K562 (cell line): ENCODE data around the gene AFF1. TPM values are rescaled to one million over a fixed set of nuclear protein-coding genes. Genes with fewer than 3 reads are reported as not detected.
A peak's percentile ranks its signal among the peaks of the same experiment; 100 is the strongest.

ENCODE experiments used
- ATAC-seq: fragments of 200-7000 bp; cut with Tn5 transposase; 3 replicates; pipeline ENCODE4 v1.9.1; 2020; ENCODE audit warnings: moderate library complexity
- BruUV-seq: library from RNA; stranded (reverse); fragments of 400-500 nt; replicated peaks from 2 replicates; lab custom pipeline; 2021; lab: Mats Ljungman, UMichigan
- CTCF ChIA-PET: fragments of 300-600 bp; formaldehyde crosslinking; extraction: SDS; loops from one replicate; lab custom pipeline; 2021; ENCODE audit warnings: low intra/inter-chr PET ratio; lab: Yijun Ruan, JAX
- POLR2A ChIA-PET: fragments of 300-600, 350-650 bp; sonication (Branson Sonifier 250); formaldehyde crosslinking; extraction: SDS; loops from one replicate; lab custom pipeline; 2021; ENCODE audit warnings: antibody characterized with exemption, inconsistent platforms; lab: Yijun Ruan, JAX
- DNase-seq, 4 experiments: peaks; one replicate each; pipeline versions ENCODE4 v3.0.0 to v3.0.0-alpha.2; 2011 to 2018; ENCODE audit warnings: low spot score in 3 of 4, mixed read lengths in 3 of 4; ENCODE audit errors: extremely low read depth in 1 of 4
- FAIRE-seq: peaks from 2 replicates; lab custom pipeline; 2011; peaks lifted over from hg19 to GRCh38; lab: Jason Lieb, UNC
- H2AFZ ChIP-seq: 2 replicates; pipeline ENCODE4 v1.6.0; 2011; ENCODE audit warnings: low read depth, low read length, control low read depth, inconsistent platforms
- H3K27ac ChIP-seq: fragments of 200-600 bp; 3 replicates; pipeline ENCODE4 v1.8.0; 2011; ENCODE audit warnings: low read depth, mild to moderate bottlenecking, control low read depth, inconsistent platforms, low read length, moderate library complexity, mixed read lengths; ENCODE audit errors: extremely low read depth
- H3K27me3 ChIP-seq, 2 experiments: fragments of 300-600 bp in 1 of 2; 2 replicates in 1 of 2; 3 replicates in 1 of 2; pipeline versions ENCODE4 v1.6.0 to v1.8.0; 2011; ENCODE audit warnings: inconsistent platforms in 2 of 2, low read length in 2 of 2, mild to moderate bottlenecking in 1 of 2, mixed read lengths in 1 of 2, moderate library complexity in 1 of 2; ENCODE audit not compliant: control insufficient read depth in 2 of 2, insufficient read depth in 2 of 2
- H3K36me3 ChIP-seq: fragments of 300-600 bp; 3 replicates; pipeline ENCODE4 v1.8.0; 2011; ENCODE audit warnings: mild to moderate bottlenecking, low read length, inconsistent platforms; ENCODE audit not compliant: control insufficient read depth, insufficient read depth
- H3K4me1 ChIP-seq, 2 experiments: fragments of 200-600 bp in 1 of 2; replicated peaks in 1 of 2; 2 replicates in 1 of 2; 3 replicates in 1 of 2; pipeline versions ENCODE4 v1.5.1 to v1.8.0; 2011; ENCODE audit warnings: inconsistent platforms in 2 of 2, low read length in 2 of 2, mild to moderate bottlenecking in 1 of 2, mixed read lengths in 1 of 2, moderate library complexity in 1 of 2; ENCODE audit not compliant: control insufficient read depth in 2 of 2, insufficient read depth in 2 of 2
- H3K4me2 ChIP-seq: 2 replicates; pipeline ENCODE4 v1.6.1; 2011; ENCODE audit warnings: low read length, control low read depth, inconsistent platforms, mixed read lengths; ENCODE audit not compliant: insufficient read depth
- H3K4me3 ChIP-seq: fragments of 200-600 bp; sonication (generic), shearing (Covaris generic); 2 replicates; pipeline ENCODE4 v1.5.1; 2016; ENCODE audit warnings: control low read depth, inconsistent platforms
- H3K79me2 ChIP-seq: fragments of 200-600 bp; 3 replicates; pipeline ENCODE4 v1.8.0; 2011; ENCODE audit warnings: low read length, inconsistent platforms; ENCODE audit not compliant: control insufficient read depth, insufficient read depth
- H3K9ac ChIP-seq, 2 experiments: 2 replicates each; pipeline versions ENCODE4 v1.6.0 to v1.6.1; 2011; ENCODE audit warnings: low read depth in 2 of 2, low read length in 2 of 2, control low read depth in 1 of 2, inconsistent platforms in 1 of 2, mild to moderate bottlenecking in 1 of 2, mixed read lengths in 1 of 2; ENCODE audit not compliant: insufficient read depth in 1 of 2
- H3K9me1 ChIP-seq: one replicate; pipeline ENCODE4 v1.6.0; 2011; ENCODE audit warnings: inconsistent platforms, mild to moderate bottlenecking, low read length, moderate library complexity; ENCODE audit not compliant: control insufficient read depth, insufficient read depth
- H3K9me3 ChIP-seq: replicated peaks from 2 replicates; pipeline ENCODE4 v1.5.1; 2011; ENCODE audit warnings: low read depth, low read length, inconsistent platforms; ENCODE audit not compliant: control insufficient read depth, insufficient read depth
- H4K20me1 ChIP-seq: replicated peaks from 2 replicates; pipeline ENCODE4 v1.6.1; 2011; ENCODE audit warnings: low read length, inconsistent platforms, mixed read lengths; ENCODE audit not compliant: control insufficient read depth, insufficient read depth
- ZNF584 ChIP-seq: fragments of 200-800 bp; sonication (Bioruptor generic); IDR thresholded peaks from 2 replicates; pipeline ENCODE4 v1.6.1; 2016; ENCODE audit warnings: low read depth, mild to moderate bottlenecking, missing genetic modification characterization, missing compliant biosample characterization
- WGBS: fragments of 100-300 bp; shearing (Covaris generic); methylation state at CpG from one replicate; pipeline ENCODE4 v1.1.6; 2016; ENCODE audit warnings: low coverage, mixed read lengths; ENCODE audit not compliant: insufficient coverage; ENCODE audit errors: missing lambda C conversion rate; 5-methylcytosine and 5-hydroxymethylcytosine counted together
- in situ Hi-C: fragments of 300-500 bp; cut with MboI; formaldehyde crosslinking; loops from 4 replicates; pipeline ENCODE4 v1.15.0; 2018; ENCODE audit warnings: inconsistent platforms, mixed read lengths
- intact Hi-C: fragments of 100-400 bp; cut with micrococcal nuclease; formaldehyde crosslinking; loops from 2 replicates; pipeline ENCODE4 v1.14.2; 2022
- polyA plus RNA-seq, 8 experiments: library from polyadenylated mRNA; depleted of rRNA in 4 of 8; stranded (reverse) in 5 of 8; unstranded in 3 of 8; fragments of >200 nt; fragmentation: Nextera tagmentation in 2 of 8; fragmentation: Illumina TruSeq in 1 of 8; extraction: Ambion mirVana in 2 of 8; extraction: Trizol in 1 of 8; gene quantifications; 2 replicates each; pipeline versions ENCODE4 v1.2.1 to v1.2.3, GENCODE V29; 2011 to 2014; ENCODE audit warnings: inconsistent platforms in 1 of 8, missing spikeins in 1 of 8
- total RNA-seq, 7 experiments: library from RNA; depleted of rRNA in 6 of 7; stranded (reverse); fragments of >200 nt in 6 of 7; fragmentation: Illumina TruSeq in 2 of 7; extraction: Trizol in 2 of 7; gene quantifications; 2 replicates each; pipeline versions ENCODE4 v1.2.1 to v1.2.3, GENCODE V29; 2011 to 2021; ENCODE audit warnings: low replicate concordance in 1 of 7
- TF ChIP-seq, protein P1 (sequence below): fragments of 450-650 bp; IDR thresholded peaks from 2 replicates; pipeline ENCODE4 v1.6.1; 2016

The AFF1 gene
- total and polyA plus RNA-seq, 9 of the 15 experiments (the other 6 are each of a cell fraction or from before 2014, with no cell fraction given), result 4.1 to 47.5 (median 17.2) TPM

DNA sequence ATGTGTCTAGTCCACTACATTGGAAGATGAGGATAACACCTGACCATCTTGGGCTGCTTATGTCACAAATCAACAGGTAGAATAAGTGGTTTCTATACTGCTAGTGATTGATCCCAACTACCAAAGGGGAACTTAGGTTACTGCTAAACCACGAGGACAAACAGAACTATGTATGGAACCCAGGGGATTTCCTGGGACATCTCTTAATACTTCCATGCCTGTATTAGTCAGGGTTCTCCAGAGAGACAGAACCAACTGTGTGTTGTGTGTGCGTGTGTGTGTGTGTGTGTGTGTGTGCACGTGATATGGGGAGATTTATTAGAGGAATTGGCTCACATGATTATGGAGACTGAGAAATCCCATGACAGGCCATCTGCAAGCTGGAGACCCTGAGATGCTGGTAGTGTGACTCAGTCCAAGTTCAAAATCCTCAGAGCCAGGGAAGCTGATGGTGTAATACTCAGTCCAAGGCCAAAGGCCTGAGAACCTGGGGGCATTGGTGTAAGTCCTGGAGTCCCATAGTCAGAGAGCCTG, 16.2 kb upstream of the AFF1 start:
- 41% methylated on average over 3 of the region's 3 CpGs for WGBS
- ChIA-PET CTCF (interaction anchor here (0.7 kb wide), 1 partner anchor 316 kb away, joined by 3 read pairs; no protein-coding TSS in a partner anchor), POLR2A (interaction anchor here (0.7 kb wide), 1 partner anchor 173 kb away, joined by 3 read pairs; no protein-coding TSS in a partner anchor)
- no peaks in the 10 kb centered on the region for H4K20me1 ChIP-seq
- H3K4me2 ChIP-seq, result no peak overlapping the region
- no peaks in the 10 kb centered on the region for H3K9me1 ChIP-seq
- in situ Hi-C loops, result no loop called here
- no peaks in the 10 kb centered on the region for H3K9me3 ChIP-seq
- H3K4me1 ChIP-seq, result peaks cover 10 to 23% of the 10 kb centered on the region in 2 experiments; a peak in 4 of 5 replicates
- no peaks in the 10 kb centered on the region for H3K79me2 ChIP-seq
- H2AFZ ChIP-seq, result no peak overlapping the region
- TF ChIP-seq, protein P1, sequence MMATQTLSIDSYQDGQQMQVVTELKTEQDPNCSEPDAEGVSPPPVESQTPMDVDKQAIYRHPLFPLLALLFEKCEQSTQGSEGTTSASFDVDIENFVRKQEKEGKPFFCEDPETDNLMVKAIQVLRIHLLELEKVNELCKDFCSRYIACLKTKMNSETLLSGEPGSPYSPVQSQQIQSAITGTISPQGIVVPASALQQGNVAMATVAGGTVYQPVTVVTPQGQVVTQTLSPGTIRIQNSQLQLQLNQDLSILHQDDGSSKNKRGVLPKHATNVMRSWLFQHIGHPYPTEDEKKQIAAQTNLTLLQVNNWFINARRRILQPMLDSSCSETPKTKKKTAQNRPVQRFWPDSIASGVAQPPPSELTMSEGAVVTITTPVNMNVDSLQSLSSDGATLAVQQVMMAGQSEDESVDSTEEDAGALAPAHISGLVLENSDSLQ, result no peak
- no peak for TF ChIP-seq ZNF584
- no peaks in the 10 kb centered on the region; a peak in 1 of 5 replicates for H3K27me3 ChIP-seq
- 0 out of 3 replicates have a peak, but pooled peaks have one; percentile 8 for ATAC-seq
- BruUV-seq, result no TSS peak
- no peak for DNase-seq
- no peak overlapping the region for H3K27ac ChIP-seq
- intact Hi-C loops, result no loop called here
- H3K36me3 ChIP-seq, result no peaks in the 10 kb centered on the region; the same call in 2 of the 3 replicates
- H3K9ac ChIP-seq, result no peak overlapping the region
- FAIRE-seq, result no peak
- H3K4me3 ChIP-seq, result no peak overlapping the region
